Inflammatory macrophage treated with lipopolysaccharide for 4 hours (primary cell): ENCODE measurements around the gene GNG4.
"Not testable (repeated sequence)": the region's sequence is repeated elsewhere in the genome, so short reads cannot be mapped to it uniquely, and the experiment has no call there.

Experiments
- DNase-seq: peaks from one replicate; pipeline ENCODE4 v3.0.0-alpha.2; 2020

GNG4 gene

DNA sequence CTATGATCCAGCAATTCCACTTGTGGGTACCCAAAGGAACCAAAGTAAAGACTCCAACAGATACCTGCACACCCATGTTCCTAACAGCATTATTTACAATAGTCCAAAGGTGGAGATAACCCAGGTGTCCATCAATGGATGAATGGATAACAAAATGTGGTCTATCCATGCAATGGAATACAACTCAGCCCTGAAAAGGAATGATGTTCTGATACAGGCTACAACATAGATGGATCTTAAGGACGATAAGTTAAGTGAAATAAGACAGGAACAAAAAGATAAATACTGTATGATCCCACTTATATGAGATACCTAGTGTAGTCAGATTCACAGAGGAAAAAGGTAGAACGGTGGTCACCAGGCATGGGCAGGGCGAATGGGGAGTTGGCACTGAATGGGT lies 69.7 kb downstream of the GNG4 start:
- no peak for DNase-seq

DNA sequence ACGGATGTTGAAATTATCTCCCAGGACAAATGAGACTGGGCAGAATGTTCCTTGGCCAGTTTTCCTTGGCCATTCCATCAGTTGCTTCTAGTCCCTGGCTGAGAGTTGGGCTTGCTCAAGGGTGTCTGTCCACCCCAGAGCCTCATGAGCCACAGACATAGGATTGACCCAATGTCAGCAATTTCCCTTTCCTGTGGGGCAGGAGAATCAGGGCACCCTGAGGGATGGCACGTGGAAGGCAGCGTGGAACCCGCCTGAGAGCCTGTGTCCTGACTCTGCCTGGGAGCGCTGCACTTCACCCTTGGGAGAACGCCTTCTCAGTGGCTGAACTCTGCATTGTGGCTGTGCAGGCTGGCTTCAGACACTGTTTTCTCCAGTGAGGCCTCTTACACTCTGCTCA lies 74.0 kb downstream of the GNG4 start:
- no peak for DNase-seq

- DNase-seq, result no peak
These were observed 75.7 kb downstream of the GNG4 start for GRCh38 chr1:235573880-235574279.

DNA sequence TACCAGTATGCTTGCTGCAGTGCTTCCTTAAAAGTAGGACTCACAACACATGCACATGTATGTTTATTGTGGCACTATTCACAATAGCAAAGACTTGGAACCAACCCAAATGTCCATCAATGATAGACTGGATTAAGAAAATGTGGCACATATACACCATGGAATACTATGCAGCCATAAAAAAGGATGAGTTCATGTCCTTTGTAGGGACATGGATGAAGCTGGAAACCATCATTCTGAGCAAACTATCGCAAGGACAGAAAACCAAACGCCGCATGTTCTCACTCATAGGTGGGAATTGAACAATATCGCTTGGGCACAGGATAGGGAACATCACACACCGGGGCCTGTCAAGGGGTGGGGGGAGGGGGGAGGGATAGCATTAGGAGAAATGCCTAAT lies 76.6 kb downstream of the GNG4 start:
- not testable (repeated sequence) for DNase-seq

DNA sequence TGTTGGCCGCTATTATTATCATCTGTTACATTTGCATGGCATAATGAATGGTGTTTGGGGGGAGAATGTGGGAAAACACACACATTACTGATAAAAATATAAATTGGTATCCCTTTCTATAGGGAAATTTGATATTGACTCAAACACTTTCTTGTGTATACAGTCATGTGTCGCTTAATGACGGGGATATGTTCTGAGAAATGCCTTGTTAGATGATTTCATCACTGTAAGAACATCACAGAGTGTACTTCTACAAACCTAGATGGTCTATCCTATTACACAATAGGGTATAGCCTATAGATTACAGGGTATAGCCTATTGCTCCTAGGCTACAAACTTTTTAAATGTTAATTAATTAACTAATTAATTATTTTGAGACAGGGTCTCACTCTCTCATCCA lies 78.1 kb downstream of the GNG4 start:
- DNase-seq, result peak; percentile 62

GRCh38 chr1:235567812-235568503 lies 81.6 kb downstream of the GNG4 start:
- DNase-seq, result peak; percentile 3

- no peak for DNase-seq
These were observed 83.5 kb downstream of the GNG4 start for GRCh38 chr1:235566084-235566483.

GRCh38 chr1:235563513-235564061 lies 86.0 kb downstream of the GNG4 start:
- no peak for DNase-seq

GRCh38 chr1:235562589-235562988 lies 87.0 kb downstream of the GNG4 start:
- DNase-seq, result no peak

- no peak for DNase-seq
These were observed 90.9 kb downstream of the GNG4 start for GRCh38 chr1:235558621-235559169.

- no peak for DNase-seq
These were observed 92.1 kb downstream of the GNG4 start for GRCh38 chr1:235557495-235557894.

DNA sequence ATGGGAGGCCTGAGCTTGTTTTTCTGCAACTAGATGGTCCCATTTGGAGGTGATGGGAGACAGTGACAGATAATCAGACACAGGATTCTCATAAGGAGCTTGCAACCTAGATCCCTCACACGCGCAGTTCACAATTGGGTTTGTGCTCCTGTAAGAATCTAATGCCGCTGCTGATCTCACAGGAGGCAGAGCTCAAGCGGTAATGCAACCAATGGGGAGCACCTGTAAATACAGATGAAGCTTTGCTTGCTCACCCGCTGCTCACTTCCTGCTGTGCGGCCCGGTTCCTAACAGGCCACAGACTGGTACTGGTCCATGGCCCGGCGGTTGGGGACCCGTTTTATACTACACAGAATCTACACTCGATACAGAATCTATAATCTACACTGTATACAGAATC lies 92.8 kb downstream of the GNG4 start:
- DNase-seq, result no peak

- DNase-seq, result no peak
These were observed 96.5 kb downstream of the GNG4 start for GRCh38 chr1:235553112-235553551.

GRCh38 chr1:235552146-235552716 lies 97.4 kb downstream of the GNG4 start:
- DNase-seq, result no peak

DNA sequence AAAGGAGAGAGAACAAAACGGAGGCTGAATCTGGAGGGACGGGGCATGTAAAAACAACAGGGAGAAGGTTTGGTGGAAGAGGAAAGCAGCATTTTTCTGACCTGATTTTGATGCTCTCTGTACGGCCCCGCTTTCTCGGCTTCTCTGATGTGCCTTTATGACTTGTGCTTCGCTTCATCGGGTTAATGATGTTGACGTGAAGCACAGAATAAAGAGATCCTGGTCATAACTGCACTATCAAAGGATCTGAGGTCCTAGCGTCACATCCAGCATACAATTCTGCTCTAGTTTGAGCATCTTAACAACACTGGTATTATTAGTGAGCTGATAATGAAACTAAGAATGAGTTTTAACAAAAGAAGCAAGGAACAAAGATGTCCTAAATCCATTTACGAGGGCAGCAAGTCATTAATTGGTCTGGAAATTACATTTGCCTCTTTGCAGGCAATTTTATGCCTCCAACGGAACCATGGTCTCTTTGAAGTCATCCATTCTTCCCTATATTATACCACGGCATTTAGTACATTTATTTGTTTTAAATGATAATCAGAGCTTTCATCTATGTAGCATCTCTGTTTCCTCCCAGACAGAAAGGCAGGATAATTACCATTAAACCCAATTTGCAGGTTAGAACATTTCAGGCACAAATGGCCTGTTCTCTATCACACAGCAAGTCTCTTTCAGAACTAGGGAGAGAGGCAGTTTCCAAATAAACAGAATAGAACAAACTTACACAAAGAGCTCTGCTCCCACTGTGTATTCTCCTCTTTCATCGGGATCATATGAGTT lies 100.0 kb downstream of the GNG4 start:
- no peak for DNase-seq

GRCh38 chr1:235546369-235547155 lies 103.0 kb downstream of the GNG4 start:
- peak; percentile 70 for DNase-seq

- no peak for DNase-seq
These were observed 104.2 kb downstream of the GNG4 start for GRCh38 chr1:235545292-235545930.

DNA sequence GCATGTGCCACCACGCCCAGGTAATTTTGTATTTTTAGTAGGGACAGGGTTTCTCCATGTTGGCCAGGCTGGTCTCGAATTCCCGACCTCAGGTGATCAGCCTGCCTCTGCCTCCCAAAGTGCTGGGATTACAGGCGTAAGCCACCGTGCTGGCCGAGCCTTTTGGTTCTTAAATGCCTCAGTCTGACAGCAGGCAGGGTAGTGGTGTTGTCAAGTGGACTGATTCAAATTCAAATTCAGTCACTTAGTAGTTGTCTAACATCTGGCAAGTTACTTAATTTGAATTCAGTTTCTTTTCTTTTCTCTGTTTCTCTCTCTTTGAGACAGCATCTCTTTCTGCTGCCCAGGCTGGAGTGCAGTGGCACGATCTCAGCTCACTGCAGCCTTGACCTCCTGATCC lies 106.7 kb downstream of the GNG4 start:
- not testable (repeated sequence) for DNase-seq

- DNase-seq, result no peak
These were observed 116.0 kb downstream of the GNG4 start for GRCh38 chr1:235533476-235534168.

DNA sequence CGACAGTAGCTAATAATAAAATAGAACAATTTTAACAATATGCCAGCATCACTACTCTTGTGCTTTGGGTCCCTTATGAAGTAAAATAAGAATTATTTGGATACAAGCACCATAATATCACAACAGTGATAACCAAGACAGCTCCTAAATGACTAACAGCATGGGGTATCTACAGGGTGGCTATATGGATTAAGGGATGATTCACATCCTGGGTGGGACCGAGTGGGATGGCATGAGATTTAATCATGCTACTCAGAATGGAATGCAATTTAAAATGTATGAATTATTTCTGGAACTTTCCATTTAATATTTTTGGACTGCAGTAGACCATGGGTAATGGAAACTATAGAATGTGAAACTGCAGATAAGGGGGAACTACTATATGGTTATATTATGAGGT lies 117.2 kb downstream of the GNG4 start:
- DNase-seq, result peak; percentile 20

DNA sequence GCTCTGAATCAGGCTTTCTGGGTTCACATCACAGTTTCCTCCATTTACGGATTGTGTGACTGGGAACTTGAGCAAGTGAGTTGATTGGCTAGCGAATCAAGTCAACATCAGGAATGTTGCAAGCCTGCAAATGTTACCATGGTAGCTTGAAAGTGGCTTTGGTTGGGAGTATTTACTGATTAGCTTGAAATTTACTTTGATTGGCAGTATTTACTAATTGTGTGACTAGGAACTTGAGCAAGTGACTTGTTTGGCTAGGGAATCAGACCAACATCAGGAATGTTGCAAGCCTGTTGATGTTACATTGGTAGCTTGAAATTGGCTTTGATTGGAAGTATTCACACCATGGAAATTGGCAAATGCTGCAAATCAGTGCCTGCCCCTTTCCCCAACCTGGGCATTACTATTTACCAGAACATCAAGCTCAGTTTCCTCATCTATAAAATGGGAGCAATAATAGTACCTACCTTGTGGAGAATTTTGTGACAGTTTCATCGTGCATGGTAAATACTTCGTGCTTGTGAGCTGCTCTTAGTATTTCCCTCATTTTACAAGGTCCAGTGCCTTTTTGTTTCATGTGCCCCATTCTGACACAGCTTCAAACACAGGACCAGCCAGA lies 122.3 kb downstream of the GNG4 start:
- DNase-seq, result no peak
